Measurements from ENCODE around the gene CAV1.

The CAV1 gene

GRCh38 chr7:116560021-116560970 is 35.5 kb downstream of the CAV1 start:
- DNase-seq = no peak

GRCh38 chr7:116561697-116562483 is 37.1 kb downstream of the CAV1 start:
- no peak for DNase-seq

GRCh38 chr7:116562529-116563121 is 37.8 kb downstream of the CAV1 start:
- DNase-seq = no peak

GRCh38 chr7:116565981-116566380 is 41.1 kb downstream of the CAV1 start:
- DNase-seq = no peak

GRCh38 chr7:116566666-116567065 is 41.8 kb downstream of the CAV1 start:
- no peak for DNase-seq

GRCh38 chr7:116569737-116570136 is 44.9 kb downstream of the CAV1 start:
- no peak for DNase-seq

DNA sequence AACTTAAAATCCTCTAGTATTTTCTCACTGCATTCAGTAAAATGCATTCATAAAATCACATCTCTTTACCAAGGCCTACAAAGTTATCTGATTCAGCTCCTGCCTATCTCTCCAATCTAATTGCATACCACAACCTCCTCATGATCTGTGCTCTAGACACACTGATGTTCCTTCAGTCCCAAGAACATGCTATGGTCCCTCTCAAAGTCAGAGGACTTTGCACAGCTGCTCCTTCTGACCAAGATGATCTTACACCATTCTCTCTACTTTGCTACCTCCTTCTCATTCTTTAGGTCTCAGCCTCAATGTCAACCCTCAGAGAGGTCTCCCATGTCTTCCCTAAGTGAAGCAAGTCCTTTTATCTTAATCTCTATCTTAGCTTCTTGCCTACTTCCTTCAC is 45.5 kb downstream of the CAV1 start:
- no peak for DNase-seq

GRCh38 chr7:116571037-116571436 is 46.2 kb downstream of the CAV1 start:
- no peak for DNase-seq

GRCh38 chr7:116571552-116571951 is 46.7 kb downstream of the CAV1 start:
- no peak for DNase-seq

DNA sequence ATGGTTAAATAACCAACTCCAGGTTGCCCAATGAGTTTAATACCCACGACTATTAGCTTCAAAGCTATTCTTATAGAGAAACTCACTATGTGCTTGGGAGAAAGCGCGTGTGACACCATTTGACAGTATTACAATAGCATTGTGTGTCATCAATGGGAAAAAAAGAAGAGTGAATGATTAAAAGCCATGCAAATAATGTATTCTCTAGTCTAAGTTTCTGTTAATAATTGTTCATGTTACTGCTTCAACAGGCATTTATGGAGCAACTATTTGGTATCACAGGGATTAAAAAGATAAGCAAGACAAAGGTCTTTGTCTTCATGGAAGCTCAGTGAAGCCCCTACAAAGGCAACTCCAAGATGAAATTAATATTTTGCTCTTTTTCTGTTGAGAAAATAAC is 47.2 kb downstream of the CAV1 start:
- DNase-seq = no peak

- DNase-seq = no peak
Observed at GRCh38 chr7:116573541-116573940, 48.7 kb downstream of the CAV1 start.

DNA sequence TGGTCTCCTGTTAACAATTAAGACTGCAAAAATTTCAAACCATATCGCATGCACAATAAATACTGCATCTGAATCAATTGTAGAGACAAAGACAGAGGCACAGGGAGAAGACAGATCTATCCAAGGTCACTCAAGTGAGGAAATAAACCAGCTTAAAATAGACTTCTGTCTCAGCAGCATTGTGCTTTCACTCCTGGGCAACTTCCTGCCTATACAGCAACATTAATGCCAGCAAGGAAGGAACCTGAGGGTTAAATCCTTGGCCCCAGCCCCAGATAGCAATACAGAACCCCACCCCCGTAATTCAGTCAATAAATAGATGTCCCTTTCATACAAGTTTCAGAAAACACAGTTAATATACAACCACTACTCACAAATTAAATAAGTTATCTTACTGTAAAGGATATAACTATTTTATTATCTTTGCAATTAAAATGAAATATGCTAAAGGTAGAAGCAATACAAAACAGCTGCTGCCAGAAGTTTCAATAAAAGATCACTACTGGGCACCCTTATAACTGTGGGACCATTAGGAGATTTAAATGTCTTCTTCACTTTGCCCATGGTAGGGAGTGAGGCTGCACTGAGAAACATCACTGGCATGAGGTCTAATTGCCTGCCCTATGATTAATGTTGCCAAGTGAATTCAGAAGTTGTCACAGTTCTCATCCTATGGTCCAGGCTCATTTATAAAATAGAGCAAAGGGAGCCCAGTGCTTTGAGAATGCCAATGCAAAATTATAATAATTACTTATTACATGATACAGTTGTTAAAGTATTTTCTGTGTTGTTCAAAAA is 49.4 kb downstream of the CAV1 start:
- no peak for DNase-seq

DNA sequence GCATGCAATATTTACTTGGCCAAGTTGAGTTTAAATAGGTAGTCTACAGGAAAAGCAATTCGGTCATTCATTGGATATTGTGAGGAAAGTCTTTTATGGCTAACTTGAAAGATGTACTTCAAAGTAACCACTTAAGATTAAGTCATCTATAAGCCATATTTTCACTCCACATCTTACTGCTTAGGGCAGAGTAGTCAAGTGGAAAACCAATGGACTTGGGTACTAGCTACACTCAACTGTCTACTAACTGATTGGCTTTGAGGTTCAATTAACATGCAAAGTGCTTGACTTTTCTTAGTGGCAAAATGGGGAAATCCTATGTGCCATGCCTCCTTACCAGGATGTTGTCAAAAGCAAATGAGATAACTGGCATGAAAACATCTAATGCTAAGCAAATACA is 51.0 kb downstream of the CAV1 start:
- no peak for DNase-seq

DNA sequence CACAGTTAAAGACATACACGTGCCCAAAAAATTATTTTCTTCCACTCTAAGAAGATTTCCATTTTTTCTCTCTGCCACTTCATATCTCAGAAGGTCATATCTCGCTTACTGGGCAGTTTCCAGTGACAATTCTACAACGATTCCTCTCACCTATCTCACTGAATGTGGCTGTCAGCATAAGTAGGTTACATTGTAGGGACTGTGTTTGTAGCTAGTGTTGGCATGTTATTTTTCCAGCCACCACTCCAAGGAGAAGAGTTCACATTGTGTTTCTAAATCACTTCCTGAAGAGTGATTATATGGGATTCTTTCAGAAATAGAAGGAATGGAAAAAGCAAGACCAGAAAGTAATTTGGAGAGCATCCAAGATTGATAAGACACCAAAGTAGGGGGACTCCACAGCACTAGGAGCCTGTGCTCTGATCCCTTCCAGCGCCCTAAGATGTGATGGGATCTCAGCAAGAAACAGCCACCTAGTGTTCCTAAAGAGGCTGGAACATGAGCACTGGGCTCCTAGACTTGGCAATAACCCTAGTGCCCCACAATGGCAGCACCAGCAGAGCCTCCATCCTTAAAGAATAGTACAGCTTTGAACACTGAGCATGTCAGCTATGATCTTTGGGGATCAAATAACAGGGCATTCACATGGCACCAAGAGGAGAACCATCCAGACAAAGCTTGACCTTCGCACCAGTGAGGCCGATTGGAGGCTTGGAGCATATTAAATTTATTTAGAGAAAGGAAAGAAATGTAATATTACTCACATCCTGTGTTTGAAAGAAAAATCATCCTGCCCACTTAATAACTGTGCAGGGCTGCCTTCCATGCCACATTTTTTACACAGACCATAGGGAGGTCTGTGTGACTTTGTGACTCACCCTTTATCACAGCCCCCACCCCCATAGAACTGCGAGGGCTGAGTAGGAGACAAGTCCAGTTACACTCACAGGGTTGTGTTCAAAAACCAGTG is 51.8 kb downstream of the CAV1 start:
- no peak for DNase-seq

GRCh38 chr7:116577320-116577871 is 52.6 kb downstream of the CAV1 start:
- no peak for DNase-seq

GRCh38 chr7:116578526-116578925 is 53.7 kb downstream of the CAV1 start:
- no peak for DNase-seq

- DNase-seq = no peak
Observed at GRCh38 chr7:116579322-116579721, 54.5 kb downstream of the CAV1 start.

GRCh38 chr7:116579835-116580234 is 55.0 kb downstream of the CAV1 start:
- no peak for DNase-seq

GRCh38 chr7:116582164-116582732 is 57.4 kb downstream of the CAV1 start:
- DNase-seq = no peak

DNA sequence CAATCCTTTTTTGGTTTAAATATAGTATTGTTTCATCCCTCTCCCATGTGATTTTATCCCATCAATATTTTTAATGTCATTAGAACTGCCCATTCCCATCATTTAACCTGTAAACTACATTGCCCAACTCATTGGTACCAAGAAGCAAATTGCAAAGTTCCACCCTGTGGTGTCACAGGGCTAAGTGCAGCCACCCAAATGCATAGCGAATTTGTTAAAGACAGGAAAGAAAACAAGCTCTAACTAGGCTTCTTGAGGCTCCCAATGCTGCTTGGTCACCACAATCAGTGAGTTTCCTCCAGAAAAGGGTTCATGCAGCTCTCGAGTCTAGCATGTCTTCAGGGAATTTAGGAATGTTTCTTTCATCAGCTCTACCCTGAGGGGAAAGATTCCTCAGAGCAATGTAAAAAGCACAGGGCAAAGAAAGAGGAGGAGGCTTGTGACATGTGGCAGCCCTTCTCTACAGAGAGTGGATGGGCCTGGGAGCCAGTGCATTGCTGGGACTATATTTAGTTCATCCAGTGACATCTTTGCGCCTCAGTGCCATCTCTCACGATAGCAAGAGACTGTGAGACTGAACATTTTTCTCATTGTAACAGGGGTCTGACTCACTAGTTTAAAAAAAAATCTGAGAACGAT is 58.1 kb downstream of the CAV1 start:
- DNase-seq = no peak

All from NCI-H1930 (cell line).